ENCODE data around the gene RAB22A.
"Not testable (repeated sequence)": the region's sequence is repeated elsewhere in the genome, so short reads cannot be mapped to it uniquely, and the experiment has no call there.

Gene RAB22A

DNA sequence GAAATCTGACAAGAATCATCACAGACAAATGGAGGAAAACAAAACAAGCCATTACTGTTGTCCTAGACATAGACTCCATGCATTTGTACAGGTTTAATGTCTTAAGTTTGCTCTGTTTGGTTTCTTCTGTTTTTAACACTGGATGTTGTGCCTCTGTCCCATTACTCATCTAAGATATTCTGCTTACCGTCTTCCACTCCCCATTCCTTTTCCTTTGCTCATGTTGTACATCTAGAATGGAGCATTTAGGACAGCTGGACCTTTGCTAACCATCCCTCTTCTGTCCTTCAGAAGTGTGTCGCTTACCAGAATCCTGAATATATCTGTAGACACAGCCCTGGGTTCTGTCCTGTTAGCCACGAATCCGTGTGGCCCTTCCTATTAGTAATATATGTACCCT is 35.2 kb downstream of the RAB22A start:
- DNase-seq (ENCODE audit: low read depth in 2 of 2): no peak

GRCh38 chr20:58349570-58349969 is 40.1 kb downstream of the RAB22A start:
- no peak for DNase-seq (ENCODE audit: low read depth in 2 of 2)

GRCh38 chr20:58352468-58352867 is 43.0 kb downstream of the RAB22A start:
- DNase-seq (ENCODE audit: low read depth in 2 of 2): no peak

- no peak for DNase-seq (ENCODE audit: low read depth in 2 of 2)
Observed at GRCh38 chr20:58359441-58359840, 49.9 kb downstream of the RAB22A start.

GRCh38 chr20:58360936-58361335 is 51.4 kb downstream of the RAB22A start:
- DNase-seq (ENCODE audit: low read depth in 2 of 2): no peak

- DNase-seq (ENCODE audit: low read depth in 2 of 2): no peak
Observed at GRCh38 chr20:58361481-58362205, 52.1 kb downstream of the RAB22A start.

GRCh38 chr20:58362206-58362516 is 52.6 kb downstream of the RAB22A start:
- DNase-seq (ENCODE audit: low read depth in 2 of 2): no peak

- DNase-seq (ENCODE audit: low read depth in 2 of 2): no peak
Observed at GRCh38 chr20:58362970-58363369, 53.5 kb downstream of the RAB22A start.

DNA sequence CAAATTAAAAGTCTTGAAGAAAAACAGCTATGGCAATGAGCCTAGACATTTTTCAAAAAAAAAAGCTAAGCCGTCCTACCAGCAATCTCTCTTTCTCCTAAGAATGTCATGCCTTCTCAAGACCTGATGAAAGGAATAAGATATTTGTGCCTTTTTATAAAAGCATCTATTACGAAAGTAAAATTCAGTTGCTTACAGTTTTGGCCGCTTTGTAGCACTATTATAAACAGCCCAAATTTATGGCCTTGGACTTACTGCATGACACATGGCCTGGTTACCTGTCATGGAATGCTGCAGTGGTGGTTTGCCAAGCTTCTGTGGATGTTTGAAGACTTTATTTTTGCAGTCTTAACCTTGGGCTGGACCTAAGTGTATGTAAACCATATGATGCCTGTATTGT is 57.4 kb downstream of the RAB22A start:
- no peak for DNase-seq (ENCODE audit: low read depth in 2 of 2)

GRCh38 chr20:58372806-58373205 is 63.3 kb downstream of the RAB22A start:
- DNase-seq (ENCODE audit: low read depth in 2 of 2): no peak

DNA sequence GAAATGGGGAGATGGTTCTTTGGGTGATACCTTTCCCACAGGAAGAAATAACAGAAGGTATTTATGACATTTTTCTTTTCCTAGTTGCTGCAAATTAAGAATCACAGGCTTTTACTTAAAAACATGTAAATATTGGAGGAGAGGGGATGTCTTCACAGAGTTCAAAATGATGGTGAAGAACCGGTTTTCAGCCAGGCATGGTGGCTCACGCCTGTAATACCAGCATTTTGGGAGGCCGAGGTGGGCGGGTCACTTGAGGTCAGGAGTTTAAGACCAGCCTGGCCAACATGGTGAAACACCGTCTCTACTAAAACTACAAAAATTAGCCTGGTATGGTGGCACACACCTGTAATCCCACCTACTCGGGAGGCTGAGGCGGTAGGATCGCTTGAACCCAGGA is 63.8 kb downstream of the RAB22A start:
- not testable (repeated sequence) for DNase-seq (ENCODE audit: low read depth in 2 of 2)

- no peak for DNase-seq (ENCODE audit: low read depth in 2 of 2)
Observed at GRCh38 chr20:58374027-58374850, 64.7 kb downstream of the RAB22A start.

- DNase-seq (ENCODE audit: low read depth in 2 of 2): no peak
Observed at GRCh38 chr20:58374906-58375758, 65.6 kb downstream of the RAB22A start.

DNA sequence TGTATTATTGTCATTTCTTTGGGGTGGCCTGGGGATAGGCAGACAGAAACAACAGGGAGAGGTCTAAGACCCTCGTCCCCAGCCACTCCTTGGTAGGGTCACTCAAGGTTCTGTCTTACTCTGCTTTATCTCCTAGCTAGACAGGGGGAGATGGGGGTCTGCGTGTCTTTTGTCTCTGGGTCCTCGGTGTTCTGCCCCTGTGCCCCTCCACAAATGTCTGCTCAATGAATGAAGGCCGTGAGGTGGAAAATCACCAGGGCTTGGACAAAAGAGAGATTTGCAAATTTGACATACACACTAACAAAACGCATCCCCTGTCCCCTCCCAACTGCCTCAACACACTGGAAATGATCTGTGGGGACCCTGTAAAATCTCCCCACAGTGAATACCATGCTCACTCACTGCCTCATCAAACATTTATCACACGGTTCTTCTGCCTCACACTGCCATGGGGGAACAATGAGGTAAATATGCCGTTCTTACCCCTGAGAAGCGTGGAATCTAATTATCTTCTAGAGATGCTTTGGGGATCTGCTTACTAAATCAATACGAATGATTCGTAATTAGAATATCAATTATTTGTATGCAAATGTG is 66.3 kb downstream of the RAB22A start:
- no peak for DNase-seq (ENCODE audit: low read depth in 2 of 2)

- no peak for DNase-seq (ENCODE audit: low read depth in 2 of 2)
Observed at GRCh38 chr20:58377017-58377416, 67.5 kb downstream of the RAB22A start.

GRCh38 chr20:58377766-58378401 is 68.4 kb downstream of the RAB22A start:
- DNase-seq (ENCODE audit: low read depth in 2 of 2): no peak

GRCh38 chr20:58378704-58379103 is 69.2 kb downstream of the RAB22A start:
- no peak for DNase-seq (ENCODE audit: low read depth in 2 of 2)

DNA sequence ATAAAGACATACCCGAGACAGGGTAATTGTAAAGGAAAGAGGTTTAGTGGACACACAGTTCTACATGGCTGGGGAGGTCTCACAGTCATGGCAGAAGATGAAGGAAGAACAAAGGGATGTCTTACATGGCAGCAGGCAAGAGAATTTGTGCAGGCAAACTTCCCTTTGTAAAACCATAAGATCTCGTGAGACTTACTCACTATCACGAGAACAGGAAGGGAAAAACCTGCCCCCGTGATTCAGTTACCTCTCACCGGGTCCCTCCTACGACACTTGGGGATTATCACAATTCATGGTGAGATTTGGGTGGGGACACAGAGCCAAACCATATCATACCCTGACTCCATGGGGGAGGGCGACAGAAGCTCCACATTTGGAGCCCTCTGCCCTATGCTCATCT is 72.1 kb downstream of the RAB22A start:
- DNase-seq (ENCODE audit: low read depth in 2 of 2): no peak

DNA sequence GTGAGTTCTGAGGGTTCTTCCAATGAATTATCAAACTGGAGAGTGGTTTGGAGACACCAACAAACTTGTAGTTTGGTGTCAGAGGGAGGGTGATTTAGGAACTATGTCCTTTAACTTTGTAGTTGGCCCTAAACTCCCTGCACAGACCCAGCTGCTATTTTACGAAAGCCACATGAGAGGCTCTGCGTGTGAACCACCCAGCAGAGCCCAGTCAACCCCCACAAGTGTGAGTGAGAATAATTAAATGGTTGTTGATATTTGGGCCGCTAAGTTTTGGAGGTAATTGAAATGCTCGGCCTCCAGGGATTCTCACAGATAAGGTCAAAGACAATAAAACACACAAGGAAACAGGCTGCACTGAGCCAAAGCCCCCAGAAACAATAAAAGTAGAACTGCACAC is 72.6 kb downstream of the RAB22A start:
- DNase-seq (ENCODE audit: low read depth in 2 of 2): no peak

- DNase-seq (ENCODE audit: low read depth in 2 of 2): no peak
Observed at GRCh38 chr20:58384821-58385220, 75.3 kb downstream of the RAB22A start.

GRCh38 chr20:58388028-58388601 is 78.6 kb downstream of the RAB22A start:
- no peak for DNase-seq (ENCODE audit: low read depth in 2 of 2)

All from activated CD8-positive, alpha-beta memory T cell treated with anti-CD3 and anti-CD28 coated beads for 4 hours (primary cell).